DLD1 (cell line): Measurements from ENCODE around the gene PPP1R3A.

Experiments used
- in situ Hi-C: cut with HindIII; loops from 2 replicates; pipeline ENCODE4 v1.10.0; 2017; ENCODE audit warnings: low sequenced_read_pairs

PPP1R3A gene

DNA sequence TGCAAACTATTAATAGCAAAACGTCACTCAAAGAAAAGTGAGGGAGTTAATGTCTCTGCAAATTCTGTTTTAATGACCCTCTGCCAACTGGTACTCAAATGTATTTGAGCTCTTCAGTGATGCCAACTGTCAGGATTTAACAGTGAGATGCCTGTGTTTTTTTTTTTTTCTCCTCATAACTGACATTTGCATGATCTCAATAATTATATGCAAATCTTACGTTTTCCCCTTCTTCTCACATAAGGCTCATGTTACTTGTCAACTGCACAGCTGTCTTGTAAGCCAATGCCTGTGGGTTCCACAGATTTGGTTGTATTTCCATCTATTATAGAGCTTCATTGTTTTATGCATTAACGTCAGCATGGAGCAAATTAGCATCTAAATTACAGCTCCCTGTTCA lies 38.2 kb downstream of the PPP1R3A start:
- in situ Hi-C loops: no loop called here

DNA sequence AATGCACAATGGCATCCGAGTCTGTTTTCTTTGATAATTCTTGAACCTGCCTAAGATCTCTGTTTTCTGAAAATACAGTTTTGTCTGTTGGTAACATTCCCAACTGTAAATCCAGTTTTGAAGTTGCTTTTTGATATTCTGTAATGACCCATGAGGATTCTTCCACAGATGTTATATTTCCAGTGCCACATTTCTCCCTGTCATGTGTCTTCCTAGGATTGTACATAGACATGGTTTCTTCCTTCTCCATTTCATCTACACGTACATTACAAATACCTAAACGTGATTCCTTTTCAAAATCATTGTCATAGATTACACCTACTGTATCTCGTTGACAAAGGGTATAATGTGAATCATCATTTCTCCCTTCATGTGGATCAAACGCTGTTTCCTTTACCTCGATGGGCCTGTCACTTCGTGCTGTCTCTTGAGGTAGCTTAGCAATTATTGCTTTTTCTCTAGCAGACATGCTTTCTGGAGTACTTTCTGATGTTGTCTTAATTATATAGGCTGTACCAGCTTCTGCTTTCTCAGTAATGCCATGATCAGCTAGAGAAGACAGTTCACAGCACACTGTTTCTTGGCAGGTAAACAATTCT lies 40.3 kb downstream of the PPP1R3A start:
- in situ Hi-C loops: no loop called here

- in situ Hi-C loops: no loop called here
Measured at GRCh38 chr7:113875224-113875623, 43.6 kb downstream of the PPP1R3A start.

- in situ Hi-C loops: no loop called here
Measured at GRCh38 chr7:113873554-113874151, 45.2 kb downstream of the PPP1R3A start.

DNA sequence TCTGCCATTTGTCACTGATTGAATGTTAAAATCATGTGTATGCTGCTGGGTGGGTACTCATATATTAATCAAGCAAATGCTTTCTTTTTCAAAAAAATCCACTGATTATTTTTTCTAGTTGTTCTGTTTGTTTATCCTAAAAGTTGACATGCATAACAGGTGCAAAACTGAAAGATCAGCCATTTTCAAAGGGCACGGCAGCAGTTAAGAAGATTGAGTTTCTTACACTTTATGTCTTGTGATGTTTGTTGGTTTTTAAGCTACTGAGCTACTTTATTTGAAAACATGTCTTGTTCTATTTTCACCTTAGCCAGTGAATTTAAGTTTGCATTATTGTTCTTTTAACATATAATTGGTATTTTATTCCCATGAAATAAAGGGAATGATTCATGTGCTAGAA lies 45.8 kb downstream of the PPP1R3A start:
- in situ Hi-C loops: no loop called here

DNA sequence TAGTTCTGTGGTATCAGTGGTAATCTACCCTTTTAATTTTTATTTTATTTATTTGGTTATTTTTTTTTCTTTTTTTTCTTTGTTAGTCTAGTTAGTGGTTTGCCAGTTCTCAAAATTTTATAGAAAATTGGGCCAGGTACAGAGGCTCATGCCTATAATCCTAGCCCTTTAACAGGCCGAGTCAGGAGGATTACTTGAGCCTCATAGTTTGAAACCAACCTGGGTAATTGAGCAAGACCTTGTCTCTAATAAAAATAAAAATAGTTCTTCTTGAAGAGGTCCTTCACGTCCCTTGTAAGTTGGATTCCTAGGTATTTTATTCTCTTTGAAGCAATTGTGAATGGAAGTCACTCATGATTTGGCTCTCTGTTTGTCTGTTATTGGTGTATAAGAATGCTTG lies 51.5 kb downstream of the PPP1R3A start:
- in situ Hi-C loops: no loop called here

GRCh38 chr7:113856010-113856409 lies 62.8 kb downstream of the PPP1R3A start:
- in situ Hi-C loops: no loop called here

DNA sequence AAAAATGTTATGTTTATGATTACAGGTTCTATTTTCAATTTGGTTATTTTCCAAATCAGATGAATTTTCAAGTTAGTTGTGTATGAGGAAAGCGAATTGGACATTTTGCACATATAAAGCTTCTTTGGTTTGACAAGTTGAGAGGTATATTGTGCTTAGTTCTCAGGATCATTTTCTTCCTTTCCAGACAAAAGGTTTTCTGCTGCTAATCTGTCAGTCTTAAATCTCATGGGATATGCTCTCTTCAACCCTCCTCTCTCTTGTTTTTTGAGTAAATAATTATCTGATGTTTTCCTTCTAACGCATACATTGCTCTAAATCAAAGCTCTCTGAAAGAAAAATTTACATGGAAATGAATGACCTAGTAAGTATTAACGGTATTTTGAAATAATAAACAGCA lies 77.9 kb downstream of the PPP1R3A start:
- in situ Hi-C loops: no loop called here

DNA sequence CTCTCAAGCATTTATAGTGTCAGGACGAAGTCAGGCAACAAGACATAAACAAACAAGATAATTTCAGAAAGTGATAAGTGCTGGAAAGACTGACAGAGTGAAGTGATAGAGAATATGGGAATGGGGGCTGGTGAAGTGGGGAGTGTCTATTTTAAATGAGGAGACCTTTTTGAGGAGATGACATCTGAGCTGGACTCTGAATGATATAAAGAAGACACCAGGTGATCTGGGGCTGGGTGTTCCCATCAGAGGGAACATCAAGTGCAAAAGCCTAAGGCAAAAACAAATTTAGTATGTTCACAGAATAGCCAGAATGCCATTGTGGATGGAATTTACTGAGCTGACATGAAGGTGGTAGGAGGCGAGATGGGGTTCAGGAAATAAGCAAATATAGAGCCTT lies 83.4 kb downstream of the PPP1R3A start:
- in situ Hi-C loops: no loop called here

DNA sequence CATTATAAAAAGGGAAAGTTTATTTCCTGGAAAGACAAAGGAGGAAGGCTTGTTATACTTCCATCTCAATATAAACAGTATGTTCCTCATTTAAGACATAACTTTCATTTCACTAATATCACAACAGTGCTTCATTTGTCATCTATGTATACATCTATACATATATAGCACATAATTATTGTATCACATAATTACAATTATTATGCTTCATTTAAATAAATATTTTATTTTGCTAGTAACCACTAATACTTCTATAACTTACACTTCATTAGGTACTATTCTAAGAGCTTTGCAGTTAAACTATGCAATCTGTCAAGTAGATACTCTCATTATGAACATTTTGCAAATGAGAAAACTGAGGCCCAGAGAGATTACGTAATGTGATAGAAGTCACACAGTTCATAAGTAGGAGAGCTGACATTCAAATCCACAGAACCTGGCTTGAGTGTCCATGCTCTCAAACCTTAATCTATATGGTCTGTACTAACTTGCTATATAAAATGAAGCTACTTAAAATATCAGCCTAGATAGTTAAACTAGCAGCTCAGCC lies 86.5 kb downstream of the PPP1R3A start:
- in situ Hi-C loops: no loop called here

- in situ Hi-C loops: no loop called here
Measured at GRCh38 chr7:113831556-113831955, 87.3 kb downstream of the PPP1R3A start.

DNA sequence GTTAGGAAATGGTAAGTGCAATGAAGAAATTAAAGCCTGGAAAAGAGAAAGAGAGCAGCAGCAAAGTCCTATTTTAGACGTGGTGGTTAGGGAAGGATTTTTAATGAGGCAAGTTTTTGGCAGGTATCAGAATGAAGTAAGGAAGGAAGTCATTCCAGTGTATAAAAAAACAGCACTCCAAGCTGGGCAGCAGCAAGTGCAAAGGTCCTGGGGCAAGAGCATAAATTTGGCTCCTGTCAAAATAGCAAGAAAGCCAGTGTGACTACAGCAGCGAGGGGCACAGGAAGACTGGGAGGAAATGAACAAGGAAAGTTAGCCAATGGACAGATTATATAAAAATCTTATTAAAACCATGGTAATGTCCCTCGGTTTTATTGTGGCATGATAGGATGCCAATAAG lies 90.2 kb downstream of the PPP1R3A start:
- in situ Hi-C loops: no loop called here
